Trophoblast cell (in vitro differentiated cells and primary cell): Measurements from ENCODE around the gene SLC9A4.

ENCODE experiments used
- DNase-seq, 2 donors: peaks; one replicate each; pipeline ENCODE4 v3.0.0-alpha.2; 2016
- H2AFZ ChIP-seq: 2 replicates; pipeline ENCODE4 v1.6.1; 2013; ENCODE audit warnings: low read length, moderate library complexity, mild to moderate bottlenecking; ENCODE audit not compliant: insufficient read depth, poor library complexity
- H2AK5ac ChIP-seq: 2 replicates; pipeline ENCODE4 v1.6.1; 2013; ENCODE audit warnings: mild to moderate bottlenecking, low read length
- H2BK120ac ChIP-seq: 2 replicates; pipeline ENCODE4 v1.6.1; 2013; ENCODE audit warnings: low read length, mild to moderate bottlenecking, moderate library complexity; ENCODE audit not compliant: insufficient read depth, poor library complexity
- H2BK12ac ChIP-seq: 2 replicates; pipeline ENCODE4 v1.6.1; 2013; ENCODE audit warnings: mild to moderate bottlenecking, low read length, moderate library complexity
- H2BK5ac ChIP-seq: 2 replicates; pipeline ENCODE4 v1.6.1; 2013; ENCODE audit warnings: low read length, low read depth, moderate library complexity, mild to moderate bottlenecking; ENCODE audit not compliant: poor library complexity
- H3K14ac ChIP-seq: 2 replicates; pipeline ENCODE4 v1.6.1; 2013; ENCODE audit warnings: mild to moderate bottlenecking, low read length
- H3K18ac ChIP-seq: 2 replicates; pipeline ENCODE4 v1.6.1; 2013; ENCODE audit warnings: mild to moderate bottlenecking, low read length
- H3K23ac ChIP-seq: 2 replicates; pipeline ENCODE4 v1.6.1; 2013; ENCODE audit warnings: low read length
- H3K27ac ChIP-seq: 2 replicates; pipeline ENCODE4 v1.5.1; 2013; ENCODE audit warnings: low read depth, mild to moderate bottlenecking, inconsistent platforms, low read length, moderate library complexity
- H3K27me3 ChIP-seq: 2 replicates; pipeline ENCODE4 v1.6.1; 2013; ENCODE audit warnings: inconsistent platforms, mild to moderate bottlenecking, low read length, moderate library complexity; ENCODE audit not compliant: insufficient read depth
- H3K36me3 ChIP-seq, 2 experiments: 1 replicate in 1 of 2; 2 replicates in 1 of 2; pipeline ENCODE4 v1.6.1; 2013; ENCODE audit warnings: low read length in 2 of 2, mild to moderate bottlenecking in 2 of 2, moderate library complexity in 1 of 2; ENCODE audit not compliant: insufficient read depth in 2 of 2, control insufficient read depth in 1 of 2
- H3K4ac ChIP-seq: 2 replicates; pipeline ENCODE4 v1.6.1; 2013; ENCODE audit warnings: low read depth, mild to moderate bottlenecking, low read length, moderate library complexity
- H3K4me1 ChIP-seq, 2 experiments: 1 replicate in 1 of 2; 2 replicates in 1 of 2; pipeline ENCODE4 v1.6.1; 2013; ENCODE audit warnings: low read length in 2 of 2, mild to moderate bottlenecking in 2 of 2, moderate library complexity in 1 of 2; ENCODE audit not compliant: insufficient read depth in 2 of 2, control insufficient read depth in 1 of 2
- H3K4me2 ChIP-seq: 2 replicates; pipeline ENCODE4 v1.6.1; 2013; ENCODE audit warnings: inconsistent platforms, mild to moderate bottlenecking, low read length, moderate library complexity
- H3K4me3 ChIP-seq: 2 replicates; pipeline ENCODE4 v1.5.1; 2013; ENCODE audit warnings: mild to moderate bottlenecking, low read depth, low read length, inconsistent platforms
- H3K79me1 ChIP-seq: one replicate; pipeline ENCODE4 v1.6.1; 2013; ENCODE audit warnings: low read length
- H3K79me2 ChIP-seq: 2 replicates; pipeline ENCODE4 v1.6.1; 2013; ENCODE audit warnings: low read length, mild to moderate bottlenecking; ENCODE audit not compliant: control insufficient read depth, insufficient read depth, poor library complexity
- H3K9ac ChIP-seq: 2 replicates; pipeline ENCODE4 v1.6.1; 2013; ENCODE audit warnings: mild to moderate bottlenecking, low read length
- H3K9me3 ChIP-seq: 2 replicates; pipeline ENCODE4 v1.6.1; 2013; ENCODE audit warnings: low read depth, mild to moderate bottlenecking, control low read depth, inconsistent platforms, low read length; ENCODE audit not compliant: insufficient read depth
- H4K12ac ChIP-seq: 2 replicates; pipeline ENCODE4 v1.6.1; 2013; ENCODE audit warnings: low read depth, mild to moderate bottlenecking, low read length, moderate library complexity
- H4K8ac ChIP-seq: 2 replicates; pipeline ENCODE4 v1.6.1; 2013; ENCODE audit warnings: low read depth, mild to moderate bottlenecking, low read length, moderate library complexity
- H4K91ac ChIP-seq: one replicate; pipeline ENCODE4 v1.6.1; 2013; ENCODE audit warnings: low read depth, mild to moderate bottlenecking, low read length, moderate library complexity
- WGBS: extraction: QIAGEN DNeasy Blood & Tissue Kit; methylation state at CpG from one replicate; pipeline ENCODE4 v1.1.7; 2013; ENCODE audit warnings: missing lambda C conversion rate; ENCODE audit not compliant: insufficient read length, insufficient coverage; ENCODE audit errors: extremely low coverage; 5-methylcytosine and 5-hydroxymethylcytosine counted together

SLC9A4 gene

DNA sequence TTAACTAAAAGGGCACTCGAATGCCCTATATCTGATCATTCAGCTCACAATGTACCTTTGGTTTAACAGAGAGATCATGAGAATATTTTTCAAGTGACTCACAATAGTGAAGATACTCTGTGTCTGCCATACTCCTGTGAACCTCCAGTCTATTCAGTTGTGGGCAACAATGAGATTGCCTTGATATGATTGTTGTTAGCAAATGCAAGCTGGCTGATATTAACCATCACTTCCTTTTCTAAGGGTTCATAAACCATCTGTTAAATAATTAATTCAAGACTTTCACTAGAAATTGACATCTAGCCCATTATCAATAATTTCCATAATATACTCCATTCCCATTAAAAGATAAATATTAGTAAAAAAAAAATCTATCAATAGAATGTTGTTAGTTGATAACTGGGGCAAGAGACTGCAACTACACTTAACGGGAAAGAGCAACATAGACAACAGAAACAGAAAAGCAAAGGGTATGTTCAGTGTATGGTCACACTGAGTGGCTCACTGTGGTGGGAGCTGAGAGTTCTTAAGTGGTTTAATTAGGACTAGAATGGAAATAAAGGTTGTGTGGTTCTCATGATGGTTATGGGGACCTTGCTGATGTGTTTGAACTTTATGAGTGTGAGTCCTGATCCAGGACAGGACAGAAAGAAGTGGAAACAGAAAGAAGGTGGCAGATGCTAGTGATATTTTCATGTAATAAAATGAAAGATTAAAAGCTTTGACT lies 38.2 kb upstream of the SLC9A4 start:
- H2BK12ac ChIP-seq: no peak overlapping the region
- no peak overlapping the region for H2BK5ac ChIP-seq
- no peak overlapping the region for H4K12ac ChIP-seq
- H3K79me1 ChIP-seq: no peaks in the 10 kb centered on the region
- peaks cover 4 to 7% of the 10 kb centered on the region in 2 experiments for H3K4me1 ChIP-seq
- no peak overlapping the region for H3K18ac ChIP-seq
- H3K9ac ChIP-seq: no peak overlapping the region
- no peak overlapping the region for H2BK120ac ChIP-seq
- no peaks in the 10 kb centered on the region for H3K9me3 ChIP-seq
- no peak overlapping the region for H3K4me3 ChIP-seq
- WGBS: no CpG with 5 or more reads among the region's 2 CpGs
- H2AK5ac ChIP-seq: no peak overlapping the region
- no peak overlapping the region for H4K91ac ChIP-seq
- no peaks in the 10 kb centered on the region for H3K79me2 ChIP-seq
- no peak for DNase-seq
- H3K27ac ChIP-seq: no peak overlapping the region
- no peak overlapping the region for H2AFZ ChIP-seq
- no peak overlapping the region for H3K4ac ChIP-seq
- no peak overlapping the region for H3K4me2 ChIP-seq
- H4K8ac ChIP-seq: no peak overlapping the region
- H3K27me3 ChIP-seq: no peaks in the 10 kb centered on the region
- H3K14ac ChIP-seq: no peak overlapping the region
- no peaks in the 10 kb centered on the region for H3K36me3 ChIP-seq
- H3K23ac ChIP-seq: no peak overlapping the region

DNA sequence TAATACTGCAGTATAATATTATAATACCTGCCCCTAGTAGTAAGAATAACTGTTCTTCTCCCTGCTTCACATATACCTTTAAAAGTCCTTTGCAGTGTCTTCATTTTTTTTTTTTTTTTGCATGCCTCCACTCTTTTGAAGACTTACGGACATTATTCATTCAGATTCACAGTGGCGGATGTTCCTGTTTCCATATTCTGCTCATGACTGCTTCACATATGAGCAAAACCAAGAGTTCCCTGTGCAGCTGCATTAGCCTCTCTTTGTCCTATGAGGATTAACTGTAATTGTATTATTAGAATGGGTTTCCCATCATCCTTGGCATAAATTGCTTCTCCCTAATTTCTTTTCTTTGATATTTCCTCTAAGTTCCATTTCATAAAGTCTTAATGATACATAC lies 37.3 kb upstream of the SLC9A4 start:
- WGBS: no CpG with 5 or more reads among the region's 2 CpGs
- Histone ChIP-seq H3K27me3 (no peaks in the 10 kb centered on the region), H4K91ac (no peak overlapping the region), H3K18ac (no peak overlapping the region), H4K12ac (no peak overlapping the region), H2AK5ac (no peak overlapping the region), H3K9ac (no peak overlapping the region), H3K4me1 (peaks cover 5 to 7% of the 10 kb centered on the region in 2 experiments), H2BK120ac (no peak overlapping the region), H3K9me3 (no peaks in the 10 kb centered on the region), H3K79me2 (no peaks in the 10 kb centered on the region), H4K8ac (no peak overlapping the region), H3K4me2 (no peak overlapping the region), H2BK12ac (no peak overlapping the region), H3K4ac (no peak overlapping the region), H3K36me3 (no peaks in the 10 kb centered on the region), H3K79me1 (no peaks in the 10 kb centered on the region), H3K27ac (no peak overlapping the region), H2BK5ac (no peak overlapping the region), H2AFZ (no peak overlapping the region), H3K14ac (no peak overlapping the region), H3K23ac (no peak overlapping the region), H3K4me3 (no peak overlapping the region)
- DNase-seq: no peak

DNA sequence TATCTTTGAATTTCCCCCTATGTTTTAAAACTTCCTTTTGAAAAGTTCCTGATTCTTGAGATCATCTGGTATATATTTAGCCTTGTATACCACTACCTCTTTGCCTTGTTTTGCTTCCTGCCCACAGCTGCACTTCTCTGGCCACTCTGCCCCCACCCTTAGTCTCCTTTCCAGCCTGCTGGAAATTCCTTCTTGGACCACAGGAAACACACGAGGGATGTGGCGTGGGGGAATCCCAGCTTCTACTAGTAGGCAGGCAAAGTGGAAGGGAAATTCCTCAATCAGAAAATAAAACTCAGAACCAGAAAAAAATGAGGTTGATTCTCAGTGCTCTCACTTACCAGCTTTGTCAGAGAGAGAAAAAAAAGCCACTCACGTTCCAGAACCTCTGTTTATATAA lies 36.7 kb upstream of the SLC9A4 start:
- Histone ChIP-seq H3K9ac (no peak overlapping the region), H3K14ac (no peak overlapping the region), H3K4me2 (no peak overlapping the region), H3K18ac (no peak overlapping the region), H3K4me1 (peaks cover 5 to 7% of the 10 kb centered on the region in 2 experiments), H3K4me3 (no peak overlapping the region), H3K36me3 (no peaks in the 10 kb centered on the region), H3K9me3 (no peaks in the 10 kb centered on the region), H3K79me2 (no peaks in the 10 kb centered on the region), H3K23ac (no peak overlapping the region), H2BK120ac (no peak overlapping the region), H4K8ac (no peak overlapping the region), H3K4ac (no peak overlapping the region), H3K27ac (no peak overlapping the region), H3K79me1 (no peaks in the 10 kb centered on the region), H4K12ac (no peak overlapping the region), H2AK5ac (no peak overlapping the region), H4K91ac (no peak overlapping the region), H2AFZ (no peak overlapping the region), H2BK5ac (no peak overlapping the region), H3K27me3 (no peaks in the 10 kb centered on the region), H2BK12ac (no peak overlapping the region)
- no peak for DNase-seq
- WGBS: no CpG with 5 or more reads among the region's 3 CpGs

DNA sequence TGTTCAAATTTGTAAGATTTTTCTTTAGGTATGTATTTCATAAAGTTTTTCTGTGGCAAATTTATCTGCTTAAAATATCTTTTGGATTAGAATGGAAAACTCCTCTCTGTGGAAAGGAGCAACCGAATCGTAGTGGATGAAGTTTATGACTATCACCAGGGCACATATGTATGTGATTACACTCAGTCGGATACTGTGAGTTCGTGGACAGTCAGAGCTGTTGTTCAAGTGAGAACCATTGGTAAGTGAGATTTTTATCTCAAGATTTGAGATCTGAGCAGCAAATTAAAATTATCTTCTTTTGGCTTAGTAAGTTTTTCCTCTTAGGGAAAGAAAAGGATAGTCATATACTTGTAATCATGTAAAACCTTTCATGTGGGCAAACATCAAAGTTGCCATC lies 35.9 kb upstream of the SLC9A4 start:
- H4K8ac ChIP-seq: no peak overlapping the region
- H3K4me1 ChIP-seq: peaks cover 5 to 7% of the 10 kb centered on the region in 2 experiments
- no peak overlapping the region for H3K23ac ChIP-seq
- no CpG with 5 or more reads among the region's 4 CpGs for WGBS
- H3K4me2 ChIP-seq: no peak overlapping the region
- H3K79me1 ChIP-seq: no peaks in the 10 kb centered on the region
- DNase-seq: no peak
- H3K4ac ChIP-seq: no peak overlapping the region
- H3K9me3 ChIP-seq: no peaks in the 10 kb centered on the region
- H3K27me3 ChIP-seq: no peaks in the 10 kb centered on the region
- H3K9ac ChIP-seq: no peak overlapping the region
- H3K79me2 ChIP-seq: no peaks in the 10 kb centered on the region
- H4K12ac ChIP-seq: no peak overlapping the region
- no peak overlapping the region for H3K27ac ChIP-seq
- H4K91ac ChIP-seq: no peak overlapping the region
- H2BK5ac ChIP-seq: no peak overlapping the region
- no peak overlapping the region for H2AK5ac ChIP-seq
- no peak overlapping the region for H3K14ac ChIP-seq
- H3K4me3 ChIP-seq: no peak overlapping the region
- no peaks in the 10 kb centered on the region for H3K36me3 ChIP-seq
- H2BK120ac ChIP-seq: no peak overlapping the region
- H3K18ac ChIP-seq: no peak overlapping the region
- no peak overlapping the region for H2AFZ ChIP-seq
- no peak overlapping the region for H2BK12ac ChIP-seq
